Measurements from ENCODE around the gene ZNF24.

- TF ChIP-seq CTCF (IDR thresholded peaks at IDR 0.05) (no peak), ZFX (IDR thresholded peaks at IDR 0.05; ENCODE audit: borderline replicate concordance) (no peak)
These were observed 3.8 kb upstream of the ZNF24 start for GRCh38 chr18:35348001-35348400.
